ENCODE results near the gene VPREB1.
"Not testable (repeated sequence)": the region's sequence is repeated elsewhere in the genome, so short reads cannot be mapped to it uniquely, and the experiment has no call there.

VPREB1 gene, protein sequence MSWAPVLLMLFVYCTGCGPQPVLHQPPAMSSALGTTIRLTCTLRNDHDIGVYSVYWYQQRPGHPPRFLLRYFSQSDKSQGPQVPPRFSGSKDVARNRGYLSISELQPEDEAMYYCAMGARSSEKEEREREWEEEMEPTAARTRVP

GRCh38 chr22:22244316-22245250 lies at the start of gene VPREB1:
TSS of gene VPREB1 (plus strand) at chr22:22244786. CDS start at chr22:22244814, 28 bp downstream.
- DNase-seq (ENCODE audit: low read depth in 2 of 2), result no peak

GRCh38 chr22:22194931-22195264 lies 49.7 kb upstream of the VPREB1 start:
- no peak for DNase-seq (ENCODE audit: low read depth in 2 of 2)

DNA sequence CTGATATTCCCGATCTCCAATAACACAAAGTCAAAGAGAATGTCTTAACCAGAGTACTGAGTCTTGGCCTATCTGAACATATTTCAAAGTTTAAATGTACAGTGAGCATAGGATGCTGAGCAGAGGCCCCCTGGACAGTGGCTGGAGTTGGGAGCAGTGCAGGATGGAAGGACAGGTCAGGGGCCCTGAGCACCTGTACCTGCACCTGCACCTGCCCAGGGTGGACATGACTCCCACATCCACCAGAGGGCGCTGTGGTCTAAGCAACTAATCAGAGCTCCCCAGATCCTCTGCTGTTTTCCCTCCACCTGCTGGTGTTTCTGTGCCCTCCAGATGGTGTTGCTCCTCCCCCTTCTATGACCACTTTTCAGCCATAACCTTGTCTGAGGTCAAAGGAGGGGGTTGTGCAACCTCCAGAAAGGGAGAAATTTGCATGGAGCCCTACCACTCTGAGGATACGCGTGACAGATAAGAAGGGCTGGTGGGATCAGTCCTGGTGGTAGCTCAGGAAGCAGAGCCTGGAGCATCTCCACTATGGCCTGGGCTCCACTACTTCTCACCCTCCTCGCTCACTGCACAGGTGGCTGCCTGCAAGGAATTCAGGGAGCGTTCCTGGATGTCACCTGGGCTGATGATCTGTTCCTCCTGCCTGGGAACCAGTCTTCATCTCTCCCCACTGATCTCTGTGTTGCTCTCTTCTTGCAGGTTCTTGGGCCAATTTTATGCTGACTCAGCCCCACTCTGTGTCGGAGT lies 49.1 kb upstream of the VPREB1 start:
- no peak for DNase-seq (ENCODE audit: low read depth in 2 of 2)

DNA sequence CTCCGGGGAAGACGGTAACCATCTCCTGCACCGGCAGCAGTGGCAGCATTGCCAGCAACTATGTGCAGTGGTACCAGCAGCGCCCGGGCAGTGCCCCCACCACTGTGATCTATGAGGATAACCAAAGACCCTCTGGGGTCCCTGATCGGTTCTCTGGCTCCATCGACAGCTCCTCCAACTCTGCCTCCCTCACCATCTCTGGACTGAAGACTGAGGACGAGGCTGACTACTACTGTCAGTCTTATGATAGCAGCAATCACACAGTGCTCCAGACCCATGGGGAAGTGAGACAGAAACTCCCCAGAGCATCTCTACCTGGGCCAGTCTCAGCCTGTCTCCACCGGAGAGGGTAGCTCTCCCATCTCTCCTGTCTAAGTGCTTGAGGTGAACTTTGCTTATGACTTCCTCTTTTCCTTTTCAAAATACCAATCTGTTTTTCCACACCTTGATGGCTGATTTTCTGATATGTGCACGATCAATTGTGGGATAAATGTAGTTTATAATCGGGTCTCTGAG lies 48.5 kb upstream of the VPREB1 start:
- no peak for DNase-seq (ENCODE audit: low read depth in 2 of 2)

GRCh38 chr22:22196833-22197477 lies 47.6 kb upstream of the VPREB1 start:
- DNase-seq (ENCODE audit: low read depth in 2 of 2), result no peak

- DNase-seq (ENCODE audit: low read depth in 2 of 2), result no peak
These were observed 46.6 kb upstream of the VPREB1 start for GRCh38 chr22:22197993-22198402.

- no peak for DNase-seq (ENCODE audit: low read depth in 2 of 2)
These were observed 45.8 kb upstream of the VPREB1 start for GRCh38 chr22:22198751-22199150.

- no peak for DNase-seq (ENCODE audit: low read depth in 2 of 2)
These were observed 45.0 kb upstream of the VPREB1 start for GRCh38 chr22:22199634-22200033.

DNA sequence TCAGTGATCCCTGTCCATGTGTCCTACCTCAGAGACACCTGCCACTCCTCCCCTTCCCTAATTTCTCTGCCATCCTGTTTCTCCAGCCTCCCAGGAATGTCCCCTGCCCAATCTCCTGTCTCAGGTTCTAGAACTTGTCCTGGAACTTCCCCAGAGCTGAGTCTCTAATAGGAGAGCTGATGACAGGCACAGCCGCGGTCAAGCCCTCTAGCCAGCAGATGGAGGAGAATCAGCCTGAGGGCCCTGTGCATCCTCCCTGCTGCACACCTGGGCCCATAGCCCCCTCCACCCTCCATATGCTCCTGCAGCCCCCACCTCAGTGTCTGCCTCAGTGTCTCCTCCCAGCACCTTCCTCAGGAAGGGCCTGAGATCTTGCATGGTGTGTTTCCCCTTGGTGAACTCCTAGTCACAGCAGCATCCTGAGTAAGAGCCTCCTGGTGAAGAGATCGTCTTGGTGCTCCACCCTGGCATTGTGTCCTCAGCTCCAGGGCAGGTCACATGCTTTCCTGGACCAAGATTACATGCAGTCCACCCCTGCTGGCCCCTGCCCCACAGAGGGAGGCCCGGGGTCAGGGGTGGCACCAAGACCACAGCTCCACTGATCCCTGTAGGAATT lies 43.9 kb upstream of the VPREB1 start:
- DNase-seq (ENCODE audit: low read depth in 2 of 2), result no peak

- no peak for DNase-seq (ENCODE audit: low read depth in 2 of 2)
These were observed 43.2 kb upstream of the VPREB1 start for GRCh38 chr22:22201185-22201929.

DNA sequence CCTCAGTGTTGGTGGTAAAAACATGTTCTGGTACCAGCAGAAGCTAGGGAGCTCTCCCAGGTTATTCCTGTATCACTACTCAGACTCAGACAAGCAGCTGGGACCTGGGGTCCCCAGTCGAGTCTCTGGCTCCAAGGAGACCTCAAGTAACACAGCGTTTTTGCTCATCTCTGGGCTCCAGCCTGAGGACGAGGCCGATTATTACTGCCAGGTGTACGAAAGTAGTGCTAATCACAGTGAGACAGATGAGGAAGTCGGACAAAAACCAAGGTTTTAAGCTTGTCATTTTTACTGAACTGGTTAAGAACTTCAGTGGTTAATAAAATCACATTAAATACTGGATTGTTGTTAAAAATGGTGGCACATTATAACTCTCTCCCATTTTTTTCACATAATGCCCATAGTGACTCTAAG lies 42.6 kb upstream of the VPREB1 start:
- no peak for DNase-seq (ENCODE audit: low read depth in 2 of 2)

- DNase-seq (ENCODE audit: low read depth in 2 of 2), result no peak
These were observed 41.3 kb upstream of the VPREB1 start for GRCh38 chr22:22203048-22203971.

DNA sequence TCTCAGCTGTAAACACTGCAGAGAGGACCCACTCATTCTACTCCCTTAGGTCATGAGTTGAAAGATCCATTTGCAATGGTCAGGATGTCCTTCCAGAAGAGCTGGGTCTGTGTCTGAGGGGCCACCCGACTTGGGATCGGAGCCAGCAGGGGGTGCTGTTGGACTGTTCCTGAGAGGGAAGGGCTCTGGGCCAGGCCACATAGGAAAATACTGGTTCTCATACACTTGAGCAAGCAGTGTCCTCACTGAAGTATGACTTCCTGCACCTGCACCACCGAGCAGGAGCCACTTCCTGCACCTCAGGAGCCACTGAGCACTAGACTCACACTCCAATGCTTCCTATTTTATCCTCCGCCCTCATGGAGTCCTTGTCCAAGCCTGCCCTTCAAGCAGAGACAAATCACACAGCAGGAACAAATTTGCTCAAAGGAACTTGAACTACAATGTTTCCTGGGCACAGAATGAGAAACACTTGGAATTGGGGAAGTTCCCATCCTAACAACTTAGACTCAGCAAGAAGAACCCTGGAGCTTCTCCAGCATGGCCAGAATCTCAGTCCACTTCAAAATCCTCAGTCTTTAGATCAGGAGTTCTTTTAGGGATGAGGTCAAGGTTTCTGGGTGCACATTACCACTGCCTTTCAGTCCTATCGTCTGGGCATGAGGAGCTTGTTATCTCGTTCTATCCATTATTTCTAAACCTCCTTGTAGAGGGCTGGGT lies 36.6 kb upstream of the VPREB1 start:
- peak in 1 of 2 experiments; percentile 13 for DNase-seq (ENCODE audit: low read depth in 2 of 2)

- DNase-seq (ENCODE audit: low read depth in 2 of 2), result no peak
These were observed 35.9 kb upstream of the VPREB1 start for GRCh38 chr22:22208652-22209051.

GRCh38 chr22:22209080-22209640 lies 35.4 kb upstream of the VPREB1 start:
- DNase-seq (ENCODE audit: low read depth in 2 of 2), result not testable (repeated sequence)

- DNase-seq (ENCODE audit: low read depth in 2 of 2), result no peak
These were observed 34.2 kb upstream of the VPREB1 start for GRCh38 chr22:22210375-22210774.

DNA sequence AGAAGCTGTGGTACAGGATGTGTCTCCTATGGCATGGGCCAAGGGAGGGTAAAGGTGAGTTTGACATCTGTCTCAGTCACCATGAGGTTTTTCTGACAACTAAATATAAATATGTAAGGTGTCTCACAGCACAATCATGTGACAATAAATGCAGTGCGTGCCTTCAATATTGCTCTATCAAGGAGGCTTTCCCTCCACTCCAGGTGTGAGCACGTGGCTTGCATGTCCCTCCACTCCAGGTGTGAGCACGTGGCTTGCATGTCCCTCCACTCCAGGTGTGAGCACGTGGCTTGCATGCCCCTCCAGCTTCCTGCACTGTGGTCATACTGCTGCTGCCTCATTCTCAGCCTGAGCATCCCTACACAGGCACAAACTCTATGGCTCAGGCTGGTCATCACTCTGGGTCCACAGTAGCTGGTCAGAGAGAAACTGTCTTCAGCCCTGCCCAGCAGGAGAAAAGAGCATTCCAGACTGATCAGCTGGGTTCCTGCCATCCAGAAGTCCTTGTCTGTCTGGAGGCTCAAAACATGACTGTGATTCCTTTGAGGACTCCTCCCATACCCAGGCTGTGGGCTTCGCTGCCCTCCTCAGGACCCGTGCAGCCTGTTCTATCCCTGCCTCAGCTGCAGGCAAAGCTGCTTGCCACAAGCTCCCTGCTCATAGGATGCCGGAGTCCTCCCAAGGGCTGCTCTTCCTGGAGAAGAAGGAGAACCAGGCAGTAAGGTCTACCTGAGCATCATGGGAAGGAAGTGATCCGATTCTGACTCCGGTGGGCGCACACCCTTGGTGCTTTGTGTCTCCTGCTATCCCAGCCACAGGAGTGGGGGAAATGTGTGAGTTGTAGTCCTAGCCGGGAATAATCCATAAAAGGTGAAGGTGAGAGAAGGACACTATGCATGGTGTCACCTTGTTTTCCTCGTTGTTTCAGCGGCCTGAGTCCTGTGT lies 33.4 kb upstream of the VPREB1 start:
- DNase-seq (ENCODE audit: low read depth in 2 of 2), result no peak
